AG04450 (cell line): ENCODE measurements around the gene SLC25A45. TPM values are rescaled to one million over a fixed set of nuclear protein-coding genes. Genes with fewer than 3 reads are reported as not detected.

ENCODE experiments used
- CTCF ChIA-PET: fragments of 300-600, 350-600 bp; formaldehyde crosslinking; extraction: SDS; loops from one replicate; lab custom pipeline; 2022; ENCODE audit warnings: antibody characterized with exemption, inconsistent platforms; lab: Charles Lee
- POLR2A ChIA-PET: fragments of 350-600 bp; formaldehyde crosslinking; extraction: SDS; loops from one replicate; lab custom pipeline; 2021; ENCODE audit warnings: antibody characterized with exemption, inconsistent platforms; lab: Yijun Ruan, JAX
- DNase-seq: peaks from one replicate; pipeline ENCODE4 v3.0.0-alpha.2; 2011; ENCODE audit warnings: low read depth, low spot score
- H3K27ac ChIP-seq: one replicate; pipeline ENCODE4 v1.5.1; 2012; ENCODE audit warnings: low read depth, low read length, control low read depth
- H3K27me3 ChIP-seq: one replicate; pipeline ENCODE4 v1.6.0; 2012; ENCODE audit warnings: low read length; ENCODE audit not compliant: control insufficient read depth, insufficient read depth
- H3K4me3 ChIP-seq: 2 replicates; pipeline ENCODE4 v1.5.1; 2011; ENCODE audit warnings: mild to moderate bottlenecking, low read depth, low read length, control low read depth
- H3K9me3 ChIP-seq: 2 replicates; pipeline ENCODE4 v1.5.1; 2012; ENCODE audit warnings: low read length; ENCODE audit not compliant: control insufficient read depth, insufficient read depth
- CTCF ChIP-seq: IDR thresholded peaks from 2 replicates; pipeline ENCODE4 v1.5.1; 2011; ENCODE audit warnings: low read depth, low read length, control low read depth, inconsistent platforms
- polyA plus RNA-seq: library from polyadenylated mRNA; depleted of rRNA; stranded (reverse); fragments of >200 nt; gene quantifications from 2 replicates; pipeline ENCODE4 v1.2.3, GENCODE V29; 2011

Gene SLC25A45
- polyA plus RNA-seq, 1 experiment = 0.76 TPM

- ChIA-PET POLR2A (interaction anchor here (0.6 kb wide), 1 partner anchor 65 kb away, joined by 7 read pairs; the partner anchor contains the start of gene NEAT1), CTCF (interaction anchor here (0.6 kb wide), 1 partner anchor 25 kb away, joined by 3 read pairs; no protein-coding TSS in a partner anchor)
- DNase-seq = no peak
Observed at GRCh38 chr11:65357856-65358356, 24.5 kb downstream of the SLC25A45 start.

GRCh38 chr11:65356394-65356972 lies 26.0 kb downstream of the SLC25A45 start:
- H3K27me3 ChIP-seq = peaks cover 24% of the 10 kb centered on the region
- H3K27ac ChIP-seq = no peak overlapping the region
- TF ChIP-seq CTCF = no peak
- DNase-seq = no peak
- no peak overlapping the region for H3K4me3 ChIP-seq
- ChIA-PET POLR2A (interaction anchor here (0.5 to 1.5 kb wide), 4 partner anchors 23 to 152 kb away, joined by 3 to 4 read pairs (median 3); partner anchors contain the start of gene DPF2), CTCF (no interaction called here)
- H3K9me3 ChIP-seq = no peaks in the 10 kb centered on the region; the same call in 1 of the 2 replicates

More at GRCh38 chr11:65357856-65358356, 24.5 kb downstream of the SLC25A45 start:
- Histone ChIP-seq H3K27me3 (peaks cover 24% of the 10 kb centered on the region), H3K27ac (no peak overlapping the region), H3K9me3 (no peaks in the 10 kb centered on the region; the same call in 1 of the 2 replicates), H3K4me3 (no peak overlapping the region)
- no peak for TF ChIP-seq CTCF

GRCh38 chr11:65355776-65356393 lies 26.6 kb downstream of the SLC25A45 start:
- no peaks in the 10 kb centered on the region; the same call in 1 of the 2 replicates for H3K9me3 ChIP-seq
- H3K27ac ChIP-seq = no peak overlapping the region
- ChIA-PET POLR2A (interaction anchor here (0.5 to 1.5 kb wide), 4 partner anchors 22 to 89 kb away, joined by 3 to 4 read pairs (median 3); partner anchors contain the start of genes DPF2 and NEAT1), CTCF (no interaction called here)
- DNase-seq = no peak
- TF ChIP-seq CTCF = no peak
- peaks cover 24% of the 10 kb centered on the region for H3K27me3 ChIP-seq
- H3K4me3 ChIP-seq = peak overlapping the region; percentile 41

- no peaks in the 10 kb centered on the region; the same call in 1 of the 2 replicates for H3K9me3 ChIP-seq
- ChIA-PET POLR2A (interaction anchor here (1.1 to 1.5 kb wide), 2 partner anchors 22 to 68 kb away, joined by 3 to 4 read pairs; partner anchors contain the start of genes DPF2 and NEAT1), CTCF (no interaction called here)
- peak overlapping the region; percentile 58 for H3K4me3 ChIP-seq
- no peak for DNase-seq
- peaks cover 24% of the 10 kb centered on the region for H3K27me3 ChIP-seq
- no peak for TF ChIP-seq CTCF
- no peak overlapping the region for H3K27ac ChIP-seq
Observed at GRCh38 chr11:65355013-65355775, 27.3 kb downstream of the SLC25A45 start.
